ENCODE results near the gene TMPRSS2.

Gene TMPRSS2

DNA sequence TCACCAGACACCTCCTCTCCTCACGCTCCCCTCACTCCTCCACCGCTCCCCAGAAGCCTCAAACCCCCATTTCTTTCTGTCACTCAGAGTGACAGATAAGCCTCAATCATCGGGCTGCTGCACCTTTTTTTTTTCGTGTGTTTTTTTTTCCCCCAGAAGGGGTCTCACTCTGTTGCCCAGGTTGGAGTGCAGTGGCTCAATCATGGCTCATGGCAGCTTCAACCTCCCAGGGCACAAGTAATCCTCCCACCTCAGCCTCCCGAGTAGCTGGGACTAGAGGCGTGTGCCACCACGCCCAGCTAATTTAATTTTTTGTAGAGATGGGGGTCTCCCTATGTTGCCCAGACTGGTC lies 1.2 kb upstream of the TMPRSS2 start:
- no peak for DNase-seq

- DNase-seq: no peak
Observed at GRCh38 chr21:41508415-41509144, 622 bp upstream of the TMPRSS2 start.

DNA sequence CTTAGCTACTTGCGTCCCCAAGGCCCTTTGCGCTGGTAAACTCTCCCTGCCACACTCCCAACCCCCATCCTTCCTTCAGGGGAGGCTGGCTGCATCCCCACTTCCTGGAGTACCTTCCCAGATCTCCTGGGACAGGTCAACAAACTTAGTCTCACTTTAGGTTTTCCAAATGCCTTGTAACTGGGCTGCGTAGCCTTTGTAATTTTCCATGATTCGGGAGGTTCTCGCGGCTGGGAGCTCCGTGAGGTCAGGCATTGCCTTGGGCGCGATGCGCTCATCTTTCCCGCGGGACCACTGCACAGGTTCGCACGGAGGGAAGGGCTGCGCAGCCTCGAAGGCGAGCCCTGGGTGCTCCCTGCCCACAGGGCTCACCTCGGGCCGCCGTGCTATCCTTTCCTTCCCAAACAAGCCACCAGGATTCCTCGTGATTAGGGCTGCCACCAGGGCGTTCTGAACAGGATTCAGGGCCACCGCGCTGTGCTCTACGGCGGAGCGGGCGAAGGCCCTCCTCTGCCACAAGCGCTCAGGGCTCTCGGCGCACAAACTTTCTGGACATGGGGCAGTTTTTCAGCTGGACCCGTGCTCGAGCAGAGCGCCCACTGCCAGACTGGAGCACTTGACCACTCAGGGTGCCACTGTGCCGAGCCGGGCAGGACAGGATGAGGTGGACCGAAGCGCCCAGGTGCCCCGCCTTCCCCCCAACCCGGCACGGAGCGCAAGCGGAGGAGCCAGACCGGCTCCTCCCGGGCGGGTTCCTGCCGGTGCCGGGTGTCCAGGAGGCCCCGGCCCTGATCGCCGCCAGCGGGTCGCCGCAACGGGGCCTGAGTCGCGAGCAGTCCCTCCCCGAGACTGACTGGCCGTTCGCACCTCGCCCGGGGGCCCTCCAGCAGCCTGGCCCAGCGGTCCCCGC lies 1.1 kb downstream of the TMPRSS2 start:
- no peak for DNase-seq

- no peak for DNase-seq
Observed at GRCh38 chr21:41506005-41506594, 1.9 kb downstream of the TMPRSS2 start.

DNA sequence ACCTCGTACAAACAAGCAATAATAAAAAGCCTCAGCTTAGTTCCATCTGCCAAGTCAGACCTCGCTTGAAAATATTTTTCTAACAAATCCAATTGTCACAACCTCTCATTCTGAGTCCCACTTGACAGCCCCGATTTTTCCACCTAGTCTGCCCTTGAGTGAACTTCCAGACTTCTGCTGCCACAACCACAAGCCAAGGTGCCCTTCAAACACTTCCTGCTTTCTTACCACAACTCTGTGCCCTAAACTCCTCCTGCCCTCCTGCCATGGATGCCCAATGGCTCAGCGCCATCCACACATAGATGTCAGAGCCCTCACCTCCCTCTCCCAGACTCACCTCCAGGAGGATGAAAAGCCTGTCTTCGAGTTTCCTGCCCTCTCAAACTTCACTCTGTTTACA lies 3.9 kb downstream of the TMPRSS2 start:
- no peak for DNase-seq

GRCh38 chr21:41503331-41503730 lies 4.6 kb downstream of the TMPRSS2 start:
- DNase-seq: no peak

DNA sequence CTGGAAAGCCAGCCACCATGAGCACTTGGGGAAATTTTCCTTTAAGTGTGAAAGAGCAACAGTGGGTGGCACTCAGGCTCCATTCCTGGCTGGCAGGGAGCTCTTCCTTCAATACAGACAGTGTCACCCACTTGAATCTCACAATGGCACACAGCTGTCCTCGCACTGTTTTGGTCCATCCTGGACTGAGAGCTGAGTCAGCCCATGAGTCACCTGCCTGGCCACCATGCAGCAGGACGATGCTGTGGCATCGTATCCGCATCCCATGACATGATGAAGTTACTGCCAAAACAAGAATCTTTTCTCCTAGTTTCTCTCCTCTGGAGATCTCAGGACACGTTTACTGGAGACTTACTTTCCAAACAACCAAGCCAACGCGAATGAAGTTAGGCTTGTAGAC lies 6.0 kb downstream of the TMPRSS2 start:
- DNase-seq: no peak

DNA sequence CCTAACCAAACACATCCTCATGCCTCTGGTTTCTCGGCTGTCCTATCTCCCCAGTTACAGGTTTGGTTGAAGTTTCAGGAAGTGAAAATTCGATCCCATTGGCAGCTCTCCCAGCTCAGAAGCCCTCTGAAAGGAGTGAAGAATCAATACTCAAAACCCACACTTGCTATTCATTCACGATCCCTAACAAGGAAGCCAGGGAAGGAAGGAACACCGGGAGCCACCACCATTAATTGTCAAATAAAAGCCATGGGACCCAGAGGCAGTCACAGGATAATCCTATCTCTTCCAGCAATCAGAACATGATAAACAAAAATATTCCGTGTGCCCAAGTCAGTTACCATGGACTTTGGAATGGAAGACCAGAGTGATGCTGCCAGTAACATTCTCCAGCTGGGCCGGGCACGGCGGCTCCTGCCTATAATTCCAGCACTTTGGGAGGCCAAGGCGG lies 7.0 kb downstream of the TMPRSS2 start:
- DNase-seq: no peak

DNA sequence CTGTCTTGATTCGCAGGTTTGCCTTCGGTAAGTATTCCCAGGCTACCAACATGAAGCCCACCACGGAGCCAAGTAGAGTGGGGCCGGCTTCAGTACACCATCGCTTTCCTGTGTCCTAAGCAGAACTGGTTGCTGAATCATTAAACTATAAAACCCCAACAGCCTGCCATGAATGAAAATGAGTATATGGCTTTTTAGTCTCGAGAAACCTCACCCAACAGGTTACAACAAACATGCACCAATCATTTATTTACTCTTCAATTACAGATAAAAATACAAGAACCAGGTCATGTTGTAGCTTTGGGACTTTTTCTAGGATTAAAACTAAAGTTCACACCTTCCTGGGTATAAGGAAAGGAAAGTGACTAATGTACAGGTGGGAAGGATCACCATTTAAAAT lies 7.6 kb downstream of the TMPRSS2 start:
- no peak for DNase-seq

- DNase-seq: no peak
Observed at GRCh38 chr21:41499920-41500319, 8.0 kb downstream of the TMPRSS2 start.

GRCh38 chr21:41497788-41498187 lies 10.2 kb downstream of the TMPRSS2 start:
- DNase-seq: no peak

- DNase-seq: no peak
Observed at GRCh38 chr21:41497008-41497407, 10.9 kb downstream of the TMPRSS2 start.

DNA sequence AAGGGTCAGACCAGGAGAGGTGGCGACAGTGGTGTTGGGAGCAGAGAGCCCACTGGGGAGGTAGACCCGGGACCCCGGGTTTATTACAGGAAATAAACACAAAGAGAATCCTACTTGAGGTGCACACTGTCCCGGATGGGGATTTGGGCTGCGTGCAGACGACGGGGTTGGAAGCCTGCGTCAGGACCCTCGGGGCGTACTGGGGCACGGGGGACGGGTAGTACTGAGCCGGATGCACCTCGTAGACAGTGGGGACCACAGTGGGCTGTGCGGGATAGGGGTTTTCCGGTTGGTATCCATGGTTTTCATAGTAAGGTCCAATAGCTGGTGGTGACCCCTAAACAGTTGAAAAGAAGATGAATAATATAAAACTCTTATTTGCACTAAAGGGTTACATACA lies 13.7 kb downstream of the TMPRSS2 start:
- DNase-seq: no peak

GRCh38 chr21:41491412-41491811 lies 16.5 kb downstream of the TMPRSS2 start:
- DNase-seq: no peak

DNA sequence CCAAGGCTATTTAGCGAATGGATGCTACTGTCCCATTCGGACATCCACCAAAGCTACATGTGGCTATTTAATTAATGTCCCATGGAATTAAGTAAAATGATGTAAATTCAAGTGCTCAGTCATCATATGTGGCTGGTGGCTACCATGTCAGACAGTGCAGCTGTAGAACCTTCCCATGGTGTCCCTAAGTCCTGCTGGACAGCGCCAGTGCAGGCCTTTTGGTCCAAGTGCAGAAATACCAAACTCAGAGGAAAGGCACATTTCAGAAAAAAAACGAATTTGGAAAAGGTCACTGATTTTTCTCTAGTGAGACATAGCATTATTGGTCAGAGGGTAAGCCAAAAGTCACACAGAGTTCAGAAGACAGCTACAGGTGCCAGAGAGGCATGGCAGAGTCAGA lies 17.6 kb downstream of the TMPRSS2 start:
- DNase-seq: no peak

GRCh38 chr21:41489329-41489728 lies 18.6 kb downstream of the TMPRSS2 start:
- no peak for DNase-seq

GRCh38 chr21:41488080-41488479 lies 19.9 kb downstream of the TMPRSS2 start:
- DNase-seq: no peak

- DNase-seq: no peak
Observed at GRCh38 chr21:41487082-41487481, 20.9 kb downstream of the TMPRSS2 start.

GRCh38 chr21:41483973-41484372 lies 24.0 kb downstream of the TMPRSS2 start:
- no peak for DNase-seq

GRCh38 chr21:41483415-41483814 lies 24.5 kb downstream of the TMPRSS2 start:
- DNase-seq: no peak

GRCh38 chr21:41482980-41483379 lies 25.0 kb downstream of the TMPRSS2 start:
- no peak for DNase-seq

DNA sequence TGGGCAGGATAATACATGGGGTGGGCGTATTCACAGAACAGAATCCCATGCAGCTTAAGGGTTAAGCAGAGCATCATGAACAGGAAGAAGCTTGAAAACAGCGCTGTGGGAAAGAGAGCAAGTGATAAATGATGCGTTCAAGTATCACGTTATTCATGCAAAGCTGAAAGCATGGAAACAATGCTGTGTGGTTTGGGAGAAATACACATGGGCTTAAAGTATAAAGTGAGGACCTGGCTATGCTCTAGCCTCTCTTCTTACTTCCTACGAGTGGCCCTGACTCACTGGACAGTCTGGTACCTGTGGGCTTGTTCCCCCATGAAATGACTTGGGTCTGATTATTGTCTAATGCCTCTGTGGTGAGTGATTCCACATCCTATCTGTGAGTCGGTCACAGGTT lies 25.7 kb downstream of the TMPRSS2 start:
- no peak for DNase-seq

DNA sequence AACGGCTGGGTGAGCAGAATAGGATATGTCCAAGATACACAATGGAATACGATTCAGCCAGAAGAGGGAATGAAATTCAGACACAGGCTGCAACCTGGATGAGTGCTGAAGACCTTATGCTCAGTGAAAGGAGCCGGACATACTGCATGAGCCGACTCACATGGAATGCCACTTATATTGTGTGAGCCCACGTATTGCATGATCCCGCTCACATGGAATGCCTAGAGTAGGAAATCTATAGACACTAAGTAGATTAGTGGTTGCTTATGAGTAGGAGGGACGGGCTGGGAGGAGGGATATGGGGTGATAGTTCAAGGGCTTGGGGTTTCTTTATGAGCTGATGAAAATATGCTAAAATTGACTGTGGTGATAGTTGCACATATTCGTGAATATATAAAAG lies 26.8 kb downstream of the TMPRSS2 start:
- DNase-seq: no peak

All from right forelimb (tissue), 1 donor.